HepG2 (cell line): ENCODE results near the gene WDR31. TPM values are rescaled to one million over a fixed set of nuclear protein-coding genes. Genes with fewer than 3 reads are reported as not detected.

Experiments used
- ATAC-seq: fragments of 200-7000 bp; cut with Tn5 transposase; 3 replicates; pipeline ENCODE4 v1.9.1; 2020; ENCODE audit warnings: mild to moderate bottlenecking, moderate library complexity
- BruUV-seq: library from RNA; stranded (reverse); fragments of 400-500 nt; replicated peaks from 2 replicates; lab custom pipeline; 2021; lab: Mats Ljungman, UMichigan
- CTCF ChIA-PET: fragments of 300-600 bp; formaldehyde crosslinking; extraction: SDS; loops from one replicate; lab custom pipeline; 2021; ENCODE audit warnings: low total read pairs, inconsistent platforms, low intra/inter-chr PET ratio; lab: Yijun Ruan, JAX
- POLR2A ChIA-PET: fragments of 350-600 bp; sonication (Branson Sonifier 250); formaldehyde crosslinking; loops from one replicate; lab custom pipeline; 2020; ENCODE audit warnings: antibody characterized with exemption, inconsistent platforms; lab: Yijun Ruan, JAX
- DNase-seq: peaks from one replicate; pipeline ENCODE4 v3.0.0-alpha.2; 2015; ENCODE audit warnings: low spot score
- FAIRE-seq: peaks from 3 replicates; lab custom pipeline; 2011; peaks lifted over from hg19 to GRCh38; lab: Jason Lieb, UNC
- H2AFZ ChIP-seq: one replicate; pipeline ENCODE4 v1.6.1; 2011; ENCODE audit warnings: low read length, inconsistent platforms
- H3K27ac ChIP-seq: fragments of 300-600 bp; 3 replicates; pipeline ENCODE4 v1.8.0; 2011; ENCODE audit warnings: mixed run types, mild to moderate bottlenecking, mixed read lengths, low read length, inconsistent platforms; ENCODE audit not compliant: insufficient read depth; ENCODE audit errors: extremely low read length
- H3K27me3 ChIP-seq, 2 experiments: fragments of 200-600 bp in 1 of 2; 2 replicates in 1 of 2; 3 replicates in 1 of 2; pipeline versions ENCODE4 v1.6.0 to v1.8.0; 2011; ENCODE audit warnings: low read length in 2 of 2, mild to moderate bottlenecking in 2 of 2, moderate library complexity in 2 of 2, inconsistent platforms in 1 of 2; ENCODE audit not compliant: insufficient read depth in 2 of 2, control insufficient read depth in 1 of 2
- H3K36me3 ChIP-seq, 2 experiments: fragments of 200-600 bp in 1 of 2; replicated peaks in 1 of 2; 2 replicates in 1 of 2; 3 replicates in 1 of 2; pipeline versions ENCODE4 v1.5.1 to v1.8.0; 2011; ENCODE audit warnings: low read length in 2 of 2, inconsistent platforms in 1 of 2; ENCODE audit not compliant: insufficient read depth in 2 of 2, control insufficient read depth in 1 of 2
- H3K4me1 ChIP-seq: 2 replicates; pipeline ENCODE4 v1.5.1; 2012; ENCODE audit warnings: low read length, inconsistent platforms; ENCODE audit not compliant: insufficient read depth
- H3K4me2 ChIP-seq: 2 replicates; pipeline ENCODE4 v1.6.0; 2011; ENCODE audit warnings: low read depth, low read length, inconsistent platforms
- H3K4me3 ChIP-seq, 3 experiments: fragments of 200-600 bp in 1 of 3; sonication (generic), shearing (Covaris generic) in 1 of 3; replicated peaks in 1 of 3; 2 replicates each; pipeline ENCODE4 v1.5.1; 2011 to 2016; ENCODE audit warnings: low read length in 3 of 3, inconsistent platforms in 2 of 3, low read depth in 2 of 3, mild to moderate bottlenecking in 2 of 3, control low read depth in 1 of 3, mixed read lengths in 1 of 3; ENCODE audit not compliant: insufficient read depth in 1 of 3
- H3K79me2 ChIP-seq: one replicate; pipeline ENCODE4 v1.6.1; 2011; ENCODE audit warnings: low read length, inconsistent platforms; ENCODE audit not compliant: insufficient read depth
- H3K9ac ChIP-seq: 2 replicates; pipeline ENCODE4 v1.6.0; 2011; ENCODE audit warnings: mild to moderate bottlenecking, low read depth, low read length, inconsistent platforms; ENCODE audit not compliant: insufficient read depth
- H3K9me3 ChIP-seq: 2 replicates; pipeline ENCODE4 v1.5.1; 2012; ENCODE audit warnings: mild to moderate bottlenecking, low read length
- H4K20me1 ChIP-seq: 2 replicates; pipeline ENCODE4 v1.6.0; 2011; ENCODE audit warnings: inconsistent platforms, mild to moderate bottlenecking, low read length, moderate library complexity; ENCODE audit not compliant: insufficient read depth
- ETV6 ChIP-seq: sonication (generic); formaldehyde crosslinking; conservative IDR thresholded peaks from 2 replicates; pipeline ENCODE4 v1.4.0; 2020; ENCODE audit warnings: missing genetic modification reagents
- GABPA ChIP-seq, 2 experiments: IDR thresholded peaks; 2 replicates each; pipeline ENCODE4 v1.6.1; 2011 to 2016; ENCODE audit warnings: low read depth in 2 of 2, low read length in 1 of 2, missing biosample characterization in 1 of 2, missing genetic modification characterization in 1 of 2
- HNF4A ChIP-seq: sonication (generic); formaldehyde crosslinking; IDR thresholded peaks from 2 replicates; pipeline ENCODE4 v1.4.0; 2020; ENCODE audit warnings: missing genetic modification reagents
- HOMEZ ChIP-seq: IDR thresholded peaks from 2 replicates; pipeline ENCODE4 v1.6.1; 2016; ENCODE audit warnings: low read depth
- HOXD1 ChIP-seq: sonication (generic); formaldehyde crosslinking; IDR thresholded peaks from 2 replicates; pipeline ENCODE4 v1.5.0; 2020; ENCODE audit warnings: missing genetic modification reagents
- JUN ChIP-seq: sonication (generic); formaldehyde crosslinking; IDR thresholded peaks from 2 replicates; pipeline ENCODE4 v1.4.0; 2020; ENCODE audit warnings: mild to moderate bottlenecking, missing genetic modification reagents
- ZBTB3 ChIP-seq: sonication (generic); formaldehyde crosslinking; IDR thresholded peaks from 2 replicates; pipeline ENCODE4 v1.4.0; 2020; ENCODE audit warnings: low read depth, mild to moderate bottlenecking, moderate library complexity, missing genetic modification reagents, borderline replicate concordance
- ZFP62 ChIP-seq: sonication (generic); formaldehyde crosslinking; IDR thresholded peaks from 2 replicates; pipeline ENCODE4 v1.4.0; 2020; ENCODE audit warnings: missing genetic modification reagents
- ZFP90 ChIP-seq: sonication (generic); formaldehyde crosslinking; IDR thresholded peaks from 2 replicates; pipeline ENCODE4 v1.8.0; 2022; ENCODE audit warnings: missing genetic modification reagents, mild to moderate bottlenecking, inconsistent platforms, borderline replicate concordance
- ZNF207 ChIP-seq: fragments of 450-650 bp; IDR thresholded peaks from 2 replicates; pipeline ENCODE4 v1.6.1; 2016; ENCODE audit warnings: antibody characterized with exemption, borderline replicate concordance
- ZNF33A ChIP-seq: sonication (generic); formaldehyde crosslinking; IDR thresholded peaks from 2 replicates; pipeline ENCODE4 v1.5.1; 2020; ENCODE audit warnings: missing genetic modification reagents, mild to moderate bottlenecking, moderate library complexity, borderline replicate concordance
- ZNF674 ChIP-seq: sonication (generic); formaldehyde crosslinking; IDR thresholded peaks from 2 replicates; pipeline ENCODE4 v1.5.0; 2020; ENCODE audit warnings: low read depth, mild to moderate bottlenecking, missing genetic modification reagents
- ZNF678 ChIP-seq: sonication (generic); formaldehyde crosslinking; IDR thresholded peaks from 2 replicates; pipeline ENCODE4 v1.4.0; 2020; ENCODE audit warnings: mild to moderate bottlenecking, missing genetic modification reagents
- ZNF703 ChIP-seq: sonication (generic); formaldehyde crosslinking; IDR thresholded peaks from 2 replicates; pipeline ENCODE4 v1.5.1; 2020; ENCODE audit warnings: missing genetic modification reagents, mild to moderate bottlenecking, moderate library complexity, borderline replicate concordance
- ZNF747 ChIP-seq: sonication (generic); formaldehyde crosslinking; IDR thresholded peaks from 2 replicates; pipeline ENCODE4 v1.8.1; 2023; ENCODE audit warnings: missing genetic modification reagents, mild to moderate bottlenecking, borderline replicate concordance
- WGBS: methylation state at CpG from one replicate; pipeline ENCODE4 v1.1.6; 2017; ENCODE audit warnings: low lambda C conversion rate; 5-methylcytosine and 5-hydroxymethylcytosine counted together
- in situ Hi-C: cut with HindIII; loops from 2 replicates; pipeline ENCODE4 v1.10.0; 2017; ENCODE audit warnings: low pct_unique_long_range_greater_than_20kb; ENCODE audit not compliant: extremely low pct_ligation_motif_present
- intact Hi-C: fragments of 100-400 bp; cut with micrococcal nuclease; formaldehyde crosslinking; loops from one replicate; pipeline ENCODE4 v1.10.0; 2022; ENCODE audit not compliant: unreplicated experiment
- polyA plus RNA-seq, 8 experiments: library from polyadenylated mRNA; depleted of rRNA in 3 of 8; stranded (reverse) in 7 of 8; unstranded in 1 of 8; fragments of >200 nt; fragmentation: Illumina TruSeq in 4 of 8; extraction: Trizol in 4 of 8; gene quantifications; 2 replicates each; pipeline versions ENCODE4 v1.2.1 to v1.2.3, GENCODE V29; 2011 to 2016; ENCODE audit warnings: low read depth in 4 of 8, missing spikeins in 1 of 8, mixed read lengths in 1 of 8; ENCODE audit not compliant: insufficient read depth in 1 of 8
- total RNA-seq, 5 experiments: library from RNA; depleted of rRNA; stranded (reverse); fragments of >200 nt; fragmentation: Illumina TruSeq; extraction: Trizol; gene quantifications; 2 replicates each; pipeline ENCODE4 v1.2.3, GENCODE V29; 2016; ENCODE audit warnings: low read depth in 1 of 5
- TF ChIP-seq, protein P1 (sequence below): IDR thresholded peaks from 2 replicates; pipeline ENCODE4 v1.6.1; 2016; ENCODE audit warnings: mild to moderate bottlenecking

The WDR31 gene
- total and polyA plus RNA-seq, 2 of the 13 experiments (the other 11 are each of a cell fraction or from before 2014, with no cell fraction given): 0.33 to 1.7 TPM

DNA sequence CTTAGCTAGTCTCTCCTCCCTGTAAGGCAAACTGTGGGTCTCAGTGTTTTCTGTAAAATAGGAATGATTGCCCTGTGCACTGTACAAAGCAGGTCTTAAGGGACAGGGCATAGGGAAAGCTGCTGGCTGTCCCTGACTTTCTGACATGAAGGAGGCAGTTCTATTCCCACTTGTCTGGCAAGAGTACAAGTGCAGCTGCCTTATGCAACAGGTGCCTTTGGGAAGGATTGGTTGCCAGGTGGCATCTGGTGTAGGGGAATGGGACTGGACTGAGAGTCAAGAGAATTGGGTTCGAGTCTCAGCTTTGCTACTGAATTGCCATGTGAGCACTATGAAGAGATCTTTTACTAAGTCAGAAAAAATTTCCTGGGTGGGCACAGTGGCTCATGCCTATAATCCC is 19.3 kb upstream of the WDR31 start:
- no peak for ATAC-seq
- CTCF ChIA-PET: no interaction called here
- no peak overlapping the region for H3K4me2 ChIP-seq
- no peaks in the 10 kb centered on the region for H4K20me1 ChIP-seq
- H3K36me3 ChIP-seq: no peaks in the 10 kb centered on the region
- peaks cover 9% of the 10 kb centered on the region for H3K4me1 ChIP-seq
- in situ Hi-C loops (no loop called here), intact Hi-C loops (loop anchor here (5.0 kb wide), 1 partner anchor 298 kb away; no protein-coding TSS in a partner anchor)
- BruUV-seq: no TSS peak
- H3K9me3 ChIP-seq: no peaks in the 10 kb centered on the region
- no peak overlapping the region for H3K9ac ChIP-seq
- no peak for FAIRE-seq
- no peaks in the 10 kb centered on the region for H3K79me2 ChIP-seq
- 0% methylated on average over 1 of the region's 1 CpG for WGBS
- no peak overlapping the region for H2AFZ ChIP-seq
- no peak overlapping the region for H3K27ac ChIP-seq
- H3K27me3 ChIP-seq: peaks cover 0 to 6% of the 10 kb centered on the region in 2 experiments; a peak in 2 of 5 replicates
- POLR2A ChIA-PET: interaction anchor here (1.0 kb wide), 1 partner anchor 51 kb away, joined by 4 read pairs; the partner anchor contains the start of genes C9orf43 and POLE3
- no peak for DNase-seq
- no peak for TF ChIP-seq ZNF747 (CRISPR knock-in tag)
- TF ChIP-seq ZFP62 (CRISPR knock-in tag): no peak
- TF ChIP-seq ETV6 (CRISPR knock-in tag): no peak
- TF ChIP-seq ZNF33A (CRISPR knock-in tag): no peak
- no peak for TF ChIP-seq HOMEZ (CRISPR knock-in tag)
- TF ChIP-seq ZNF703 (CRISPR knock-in tag): no peak
- no peak for TF ChIP-seq ZFP90 (CRISPR knock-in tag)
- no peak for TF ChIP-seq GABPA (IDR thresholded peaks at IDR 0.05; ENCODE audit: low read depth, low read length)
- TF ChIP-seq GABPA (CRISPR knock-in tag; IDR thresholded peaks at IDR 0.05; ENCODE audit: low read depth): no peak
- TF ChIP-seq ZNF678: no peak
- no peak for TF ChIP-seq ZNF207
- no peak for TF ChIP-seq JUN (CRISPR knock-in tag)
- TF ChIP-seq ZNF674: no peak
- no peak for TF ChIP-seq HOXD1 (CRISPR knock-in tag)
- TF ChIP-seq, protein P1, sequence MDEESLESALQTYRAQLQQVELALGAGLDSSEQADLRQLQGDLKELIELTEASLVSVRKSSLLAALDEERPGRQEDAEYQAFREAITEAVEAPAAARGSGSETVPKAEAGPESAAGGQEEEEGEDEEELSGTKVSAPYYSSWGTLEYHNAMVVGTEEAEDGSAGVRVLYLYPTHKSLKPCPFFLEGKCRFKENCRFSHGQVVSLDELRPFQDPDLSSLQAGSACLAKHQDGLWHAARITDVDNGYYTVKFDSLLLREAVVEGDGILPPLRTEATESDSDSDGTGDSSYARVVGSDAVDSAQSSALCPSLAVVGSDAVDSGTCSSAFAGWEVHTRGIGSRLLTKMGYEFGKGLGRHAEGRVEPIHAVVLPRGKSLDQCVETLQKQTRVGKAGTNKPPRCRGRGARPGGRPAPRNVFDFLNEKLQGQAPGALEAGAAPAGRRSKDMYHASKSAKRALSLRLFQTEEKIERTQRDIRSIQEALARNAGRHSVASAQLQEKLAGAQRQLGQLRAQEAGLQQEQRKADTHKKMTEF (CRISPR knock-in tag): no peak
- TF ChIP-seq ZBTB3 (CRISPR knock-in tag): no peak
- TF ChIP-seq HNF4A (CRISPR knock-in tag): no peak
- H3K4me3 ChIP-seq: no peak overlapping the region
